HG03196 (cell line): Measurements from ENCODE around the gene SYPL2.
"Not testable (repeated sequence)": the region's sequence is repeated elsewhere in the genome, so short reads cannot be mapped to it uniquely, and the experiment has no call there.

Experiments
- ATAC-seq: cut with Tn5 transposase; IDR thresholded peaks from one replicate; pipeline ENCODE4 v1.9.1; 2021; ENCODE audit not compliant: unreplicated experiment

SYPL2 gene

GRCh38 chr1:109466452-109467300 is at the start of gene SYPL2:
TSS of gene SYPL2 (plus strand) at chr1:109466546. CDS start at chr1:109466844, 298 bp downstream.
- no peak for ATAC-seq

GRCh38 chr1:109423498-109423897 is 42.8 kb upstream of the SYPL2 start:
- ATAC-seq, result no peak

- ATAC-seq, result peak; percentile 34
Observed at GRCh38 chr1:109425391-109426280, 40.7 kb upstream of the SYPL2 start.

GRCh38 chr1:109426281-109427170 is 39.8 kb upstream of the SYPL2 start, which contains the start of gene PSMA5:
TSS of gene PSMA5 (minus strand) at chr1:109426448. CDS start at chr1:109426330, 118 bp downstream.
- peak; percentile 94 for ATAC-seq

- no peak for ATAC-seq
Observed at GRCh38 chr1:109427171-109427467, 39.2 kb upstream of the SYPL2 start.

- ATAC-seq, result no peak
Observed at GRCh38 chr1:109432336-109432735, 34.0 kb upstream of the SYPL2 start.

- ATAC-seq, result no peak
Observed at GRCh38 chr1:109433322-109433721, 33.0 kb upstream of the SYPL2 start.

- no peak for ATAC-seq
Observed at GRCh38 chr1:109434484-109434883, 31.9 kb upstream of the SYPL2 start.

GRCh38 chr1:109438798-109439297 is 27.5 kb upstream of the SYPL2 start:
- no peak for ATAC-seq

GRCh38 chr1:109441069-109441468 is 25.3 kb upstream of the SYPL2 start:
- ATAC-seq, result no peak

GRCh38 chr1:109443476-109443875 is 22.9 kb upstream of the SYPL2 start:
- ATAC-seq, result no peak

GRCh38 chr1:109444346-109444745 is 22.0 kb upstream of the SYPL2 start:
- ATAC-seq, result no peak

- not testable (repeated sequence) for ATAC-seq
Observed at GRCh38 chr1:109445949-109446695, 20.2 kb upstream of the SYPL2 start.

GRCh38 chr1:109447524-109447923 is 18.8 kb upstream of the SYPL2 start:
- no peak for ATAC-seq

- ATAC-seq, result no peak
Observed at GRCh38 chr1:109454497-109455133, 11.7 kb upstream of the SYPL2 start.

- no peak for ATAC-seq
Observed at GRCh38 chr1:109457819-109458218, 8.5 kb upstream of the SYPL2 start.

GRCh38 chr1:109466125-109466451 is 258 bp upstream of the SYPL2 start:
- no peak for ATAC-seq

GRCh38 chr1:109467301-109467777 is 993 bp downstream of the SYPL2 start:
- no peak for ATAC-seq

- no peak for ATAC-seq
Observed at GRCh38 chr1:109468061-109468460, 1.7 kb downstream of the SYPL2 start.

- ATAC-seq, result no peak
Observed at GRCh38 chr1:109468903-109469302, 2.6 kb downstream of the SYPL2 start.
